ENCODE results near the gene CPNE5. TPM values are rescaled to one million over a fixed set of nuclear protein-coding genes. Genes with fewer than 3 reads are reported as not detected.

Gene CPNE5
- total and polyA plus RNA-seq, 2 of the 4 experiments (the other 2 are of a cell fraction): 0.07 TPM; not detected in 1

GRCh38 chr6:36818756-36819155 lies 20.5 kb downstream of the CPNE5 start:
- no peak overlapping the region for H2BK120ac ChIP-seq (ENCODE audit: low read depth, low read length)
- peaks cover 14% of the 10 kb centered on the region for H3K27me3 ChIP-seq (ENCODE audit: control insufficient read depth, insufficient read depth, low read length)
- H3K4me1 ChIP-seq (ENCODE audit: control insufficient read depth, insufficient read depth, low read length): peaks cover 5% of the 10 kb centered on the region
- H3K9me3 ChIP-seq (ENCODE audit: control insufficient read depth, insufficient read depth, low read length): no peaks in the 10 kb centered on the region
- no peak overlapping the region for H4K91ac ChIP-seq (ENCODE audit: insufficient read depth, low read depth, low read length)
- DNase-seq (no peak), ATAC-seq (ENCODE audit: low read depth) (no peak)
- H4K5ac ChIP-seq (ENCODE audit: low read depth, low read length): no peak overlapping the region
- no peak overlapping the region for H3K4me3 ChIP-seq (ENCODE audit: insufficient read depth, low read depth, low read length)
- POLR2A ChIA-PET (ENCODE audit: unreplicated experiment): no interaction called here
- no peaks in the 10 kb centered on the region for H4K20me1 ChIP-seq (ENCODE audit: insufficient read depth, low read length)
- TF ChIP-seq MAFK (IDR thresholded peaks at IDR 0.05; ENCODE audit: low read depth, low read length) (no peak), POLR2A (IDR thresholded peaks at IDR 0.05; ENCODE audit: low read depth, low read length) (no peak), BHLHE40 (IDR thresholded peaks at IDR 0.05; ENCODE audit: low read depth, low read length) (no peak), MXI1 (IDR thresholded peaks at IDR 0.05; ENCODE audit: borderline replicate concordance, low read depth, low read length) (no peak), RCOR1 (IDR thresholded peaks at IDR 0.05; ENCODE audit: insufficient replicate concordance, low read length) (no peak), MAZ (IDR thresholded peaks at IDR 0.05; ENCODE audit: borderline replicate concordance, low read depth, low read length) (no peak), CTCF (conservative IDR thresholded peaks at IDR 0.05; ENCODE audit: low read depth, low read length) (no peak)
- no peaks in the 10 kb centered on the region for H3K36me3 ChIP-seq (ENCODE audit: control insufficient read depth, insufficient read depth, low read length)
- H4K8ac ChIP-seq (ENCODE audit: low read depth in 2 of 2, low read length in 2 of 2): no peak overlapping the region
- CTCF ChIA-PET: no interaction called here
- no peak overlapping the region for H3K9ac ChIP-seq (ENCODE audit: low read depth, low read length)
- dilution Hi-C loops (cut with HindIII; ENCODE audit: low sequenced_read_pairs, unreplicated experiment): no loop called here
- no CpG with 5 or more reads among the region's 4 CpGs for WGBS, 2 experiments (ENCODE audit: extremely low coverage in 2 of 2, insufficient read length in 1 of 2)
- H3K18ac ChIP-seq (ENCODE audit: low read depth, low read length): no peak overlapping the region
- no TSS peak for BruUV-seq (replicated peaks)
- H2AK9ac ChIP-seq (replicated peaks; ENCODE audit: low read depth, low read length, poor library complexity): no peak overlapping the region
- H3K56ac ChIP-seq (ENCODE audit: extremely low read depth, insufficient read depth, low read length): no peak overlapping the region
- H2BK15ac ChIP-seq (ENCODE audit: low read depth, low read length): no peak overlapping the region
- in situ Hi-C loops (cut with MboI; ENCODE audit: low sequenced_read_pairs): no loop called here
- H3K23ac ChIP-seq (ENCODE audit: low read depth, low read length): no peak overlapping the region
- no peak overlapping the region for H3K4ac ChIP-seq (ENCODE audit: low read depth, low read length)
- no peak overlapping the region for H3K27ac ChIP-seq (ENCODE audit: insufficient read depth, low read length)
- no peak overlapping the region for H2BK20ac ChIP-seq (ENCODE audit: low read depth, low read length)
- H2AFZ ChIP-seq (replicated peaks; ENCODE audit: low read length, poor library complexity): no peak overlapping the region
- no peak overlapping the region for H3K14ac ChIP-seq (replicated peaks; ENCODE audit: low read depth, low read length)
- H2AK5ac ChIP-seq (ENCODE audit: low read depth, low read length): no peak overlapping the region
- H3K79me1 ChIP-seq (ENCODE audit: low read depth in 1 of 2, low read length in 2 of 2): no peaks in the 10 kb centered on the region
- H3K9me1 ChIP-seq (ENCODE audit: insufficient read depth, low read length): peaks cover 5% of the 10 kb centered on the region; the same call in 1 of the 2 replicates
- H2BK5ac ChIP-seq (ENCODE audit: low read depth, low read length, poor library complexity, severe bottlenecking): no peak overlapping the region
- no peak overlapping the region for H3K4me2 ChIP-seq (ENCODE audit: low read depth, low read length)
- intact Hi-C loops (cut with micrococcal nuclease): no loop called here
